NCI-H128 (cell line): ENCODE results near the gene TMEM45B.
"Not testable (repeated sequence)": the region's sequence is repeated elsewhere in the genome, so short reads cannot be mapped to it uniquely, and the experiment has no call there.

Experiments
- DNase-seq: peaks from one replicate; lab custom pipeline; 2025; ENCODE audit not compliant: unreplicated experiment; lab: John Stamatoyannopoulos, UW

The TMEM45B gene

DNA sequence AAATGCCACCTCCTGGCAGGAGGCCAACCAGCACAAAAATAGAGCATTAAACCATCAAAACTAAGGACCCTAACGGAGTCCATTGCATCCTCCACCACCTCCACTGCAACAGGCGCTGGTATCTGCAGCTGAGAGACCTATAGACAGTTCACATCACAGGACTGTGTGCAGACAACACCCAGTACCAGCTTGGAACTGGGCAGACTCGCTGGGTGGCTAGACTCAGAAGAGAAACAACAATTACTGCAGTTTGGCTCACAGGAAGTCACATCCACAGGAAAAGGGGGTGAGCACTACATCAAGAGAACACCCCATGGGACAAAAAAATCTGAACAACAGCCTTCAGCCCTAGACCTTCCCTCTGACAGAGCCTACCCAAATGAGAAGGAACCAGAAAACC is 11.6 kb upstream of the TMEM45B start:
- DNase-seq = no peak

DNA sequence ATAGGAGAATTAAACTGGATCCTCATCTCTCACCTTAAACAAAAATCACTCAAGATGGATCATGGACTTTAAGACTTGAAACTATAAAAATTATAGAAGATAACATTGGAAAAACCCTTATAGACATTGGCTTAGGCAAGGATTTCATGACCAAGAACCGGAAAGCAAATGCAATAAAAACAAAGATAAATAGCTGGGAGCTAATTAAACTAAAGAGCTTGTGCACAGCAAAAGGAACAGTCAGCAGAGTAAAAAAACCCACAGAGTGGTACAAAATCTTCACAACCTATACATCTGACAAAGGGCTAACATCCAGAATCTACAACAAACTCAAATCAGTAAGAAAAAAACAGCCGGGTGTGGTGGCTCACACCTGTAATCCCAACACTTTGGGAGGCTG is 7.4 kb upstream of the TMEM45B start:
- not testable (repeated sequence) for DNase-seq

DNA sequence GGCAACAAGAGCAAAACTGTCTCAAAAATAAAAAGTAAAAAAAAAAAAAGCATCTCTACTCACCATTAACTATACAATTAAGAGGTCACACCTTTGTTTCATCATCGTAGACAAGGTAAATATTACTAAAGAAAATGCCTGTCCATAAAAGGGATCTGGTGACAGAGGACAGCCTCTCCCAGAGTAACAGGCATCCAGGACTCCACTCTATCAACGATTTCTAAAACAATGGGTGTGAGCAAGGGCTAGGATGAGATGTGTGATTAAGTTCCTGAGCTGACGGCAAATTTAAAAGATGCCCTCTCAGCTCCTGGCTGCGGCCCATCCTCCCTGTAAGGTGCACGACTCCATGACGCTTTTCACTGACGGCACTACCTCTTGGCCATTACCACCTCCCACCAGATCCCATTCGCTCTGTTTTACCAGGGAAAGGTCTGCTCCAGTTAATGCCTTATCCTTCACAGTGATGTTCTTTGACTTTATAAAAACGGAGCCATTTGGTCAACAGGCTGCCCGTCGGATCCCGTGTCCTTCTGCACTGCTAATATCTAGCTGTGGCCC is 2.3 kb upstream of the TMEM45B start:
- no peak for DNase-seq

DNA sequence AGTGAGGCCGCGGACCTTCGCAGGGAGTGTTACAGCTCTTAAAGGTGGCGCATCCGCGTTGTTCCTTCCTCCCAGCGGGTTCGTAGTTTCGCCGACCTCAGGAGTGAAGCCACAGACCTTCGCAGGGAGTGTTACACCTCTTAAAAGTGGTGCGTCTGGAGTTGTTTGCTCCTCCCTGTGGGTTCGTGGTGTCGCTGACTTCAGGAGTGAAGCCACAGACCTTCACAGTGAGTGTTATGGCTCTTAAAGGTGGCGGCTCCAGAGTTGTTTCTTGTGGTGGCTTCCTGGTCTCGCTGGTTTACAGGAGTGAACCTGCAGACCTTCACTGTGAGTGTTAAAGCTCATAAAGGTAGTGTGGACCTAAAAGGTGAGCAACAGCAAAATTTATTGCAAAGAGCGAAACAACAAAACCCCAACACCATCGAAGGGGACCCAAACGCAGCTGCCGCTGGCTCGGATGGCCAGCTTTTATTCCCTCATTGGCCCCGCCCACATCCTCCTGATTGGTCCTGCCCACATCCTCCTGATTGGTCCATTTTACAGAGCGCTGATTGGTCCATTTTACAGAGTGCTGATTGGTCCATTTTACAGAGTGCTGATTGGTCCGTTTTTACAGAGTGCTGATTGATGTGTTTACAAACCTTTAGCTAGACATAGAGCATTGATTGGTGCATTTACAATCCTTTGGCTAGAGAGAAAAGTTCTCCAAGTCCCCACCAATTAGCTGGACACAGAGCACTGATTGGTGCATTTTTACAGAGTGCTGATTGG is 1.2 kb upstream of the TMEM45B start:
- no peak for DNase-seq

DNA sequence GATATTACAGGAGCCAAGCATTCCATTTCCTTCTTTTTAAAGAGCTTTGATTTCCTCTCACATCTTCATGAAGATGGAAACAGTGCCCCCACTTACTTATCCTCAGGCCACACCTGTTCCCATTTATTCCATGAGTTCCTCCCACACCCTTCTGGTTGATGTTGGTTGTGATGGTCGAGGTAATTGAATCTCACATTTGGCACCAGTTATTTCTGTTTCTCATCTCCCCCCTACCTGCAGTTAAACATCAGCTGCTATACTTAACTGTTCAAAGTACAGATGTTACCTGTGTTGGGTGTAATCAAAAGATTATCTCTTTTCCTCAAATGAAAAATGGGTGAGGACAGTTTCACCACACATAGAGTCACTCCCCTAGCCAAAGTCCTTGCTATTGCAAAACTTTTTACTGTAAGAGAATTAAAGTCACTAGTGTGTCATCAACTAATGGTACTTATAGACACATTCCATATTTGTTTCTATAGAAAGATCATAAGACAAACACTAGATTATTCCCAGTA is 1.9 kb downstream of the TMEM45B start:
- DNase-seq = no peak

DNA sequence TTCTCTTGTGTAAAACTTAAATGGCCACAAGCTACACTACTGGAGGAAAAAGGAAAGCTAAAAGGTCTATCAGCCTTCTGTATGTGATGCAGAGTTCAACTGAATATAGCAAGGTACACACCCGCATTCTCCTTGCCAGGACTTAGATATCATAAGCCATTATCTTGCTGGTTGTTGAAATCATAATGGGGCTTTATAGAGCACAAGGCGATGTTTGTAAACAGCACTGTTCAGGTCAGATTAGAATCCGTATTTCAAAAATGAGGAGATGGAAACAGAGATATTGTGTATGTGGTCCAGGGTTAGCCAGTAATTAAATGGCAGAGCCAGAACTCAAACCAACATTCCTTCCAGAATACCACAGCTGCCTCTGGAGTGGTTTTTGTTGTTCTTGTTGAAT is 2.6 kb downstream of the TMEM45B start:
- DNase-seq = not testable (repeated sequence)

DNA sequence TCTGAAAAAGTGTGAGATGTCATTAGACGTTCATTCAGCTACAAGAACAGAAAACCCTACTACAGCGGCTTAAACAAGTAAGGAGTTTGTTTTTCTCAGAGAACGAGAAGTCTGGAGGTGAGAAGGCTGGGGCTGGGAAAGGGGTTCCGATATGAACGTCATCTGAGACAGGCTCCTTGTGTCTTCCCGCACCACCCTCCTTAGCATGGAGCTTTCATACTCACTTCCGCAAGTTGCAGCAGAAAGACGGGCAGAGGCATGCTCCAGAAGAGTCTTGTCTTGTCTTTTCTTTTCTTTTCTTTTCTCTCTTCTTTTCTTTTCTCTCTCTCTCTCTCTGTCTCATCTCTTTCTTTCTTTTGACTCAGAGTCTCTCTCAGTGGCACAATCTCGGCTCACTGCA is 3.6 kb downstream of the TMEM45B start:
- DNase-seq = no peak

DNA sequence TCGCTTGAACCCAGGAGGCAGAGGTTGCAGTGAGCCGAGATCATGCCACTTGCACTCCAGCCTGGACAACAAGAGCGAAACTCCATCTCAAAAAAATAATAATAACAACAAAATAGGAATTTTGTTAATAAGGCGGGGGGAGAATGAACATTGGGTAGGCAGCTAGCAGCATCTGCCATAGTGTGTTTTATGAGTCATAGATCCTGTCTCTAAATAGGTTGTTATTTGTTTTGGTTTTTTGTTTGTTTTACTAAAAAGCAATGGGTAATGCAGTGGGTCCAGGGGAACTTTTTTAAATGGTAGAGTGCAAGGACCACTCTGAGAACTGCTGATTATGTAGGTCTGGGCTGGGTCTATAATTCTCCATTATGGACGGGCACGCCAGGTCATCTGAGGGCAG is 4.6 kb downstream of the TMEM45B start:
- DNase-seq = not testable (repeated sequence)

DNA sequence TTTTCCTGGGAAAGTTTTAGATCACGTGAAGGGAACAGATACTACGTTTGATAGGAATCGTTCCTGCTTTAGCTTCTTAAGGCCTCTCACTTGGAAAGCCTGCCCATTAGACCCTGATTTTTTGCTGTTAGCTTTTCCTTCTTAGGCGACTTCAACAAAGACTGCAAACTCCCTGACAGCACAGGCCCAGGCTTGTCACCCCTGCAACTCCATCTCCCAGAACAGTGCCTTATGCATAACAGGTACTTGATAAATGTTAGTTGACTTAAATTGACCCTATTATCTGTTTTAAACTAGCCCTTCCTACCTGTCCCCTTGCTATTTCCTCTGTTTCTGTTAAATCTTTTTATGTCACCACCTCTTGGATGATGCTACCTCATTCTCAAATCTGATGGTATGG is 7.6 kb downstream of the TMEM45B start:
- DNase-seq = not testable (repeated sequence)

DNA sequence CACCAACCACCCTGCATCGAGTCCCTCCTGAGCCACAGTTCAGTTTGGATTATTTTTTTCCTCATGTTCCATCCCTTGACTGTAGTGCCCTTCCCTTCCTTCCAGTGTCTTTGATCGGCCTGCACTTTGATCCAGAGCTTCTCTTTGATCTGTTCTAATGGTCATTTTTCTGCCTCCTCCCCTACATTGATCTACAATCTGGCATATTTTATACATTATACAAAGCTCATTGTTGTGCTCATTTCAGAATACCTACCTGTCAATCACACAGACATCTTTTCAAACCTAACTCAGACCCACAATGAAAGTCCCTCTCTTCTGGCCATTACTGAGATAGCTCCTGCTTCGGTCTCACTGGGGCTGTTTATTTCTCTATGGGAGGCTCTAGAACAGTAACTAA is 8.2 kb downstream of the TMEM45B start:
- DNase-seq = not testable (repeated sequence)

DNA sequence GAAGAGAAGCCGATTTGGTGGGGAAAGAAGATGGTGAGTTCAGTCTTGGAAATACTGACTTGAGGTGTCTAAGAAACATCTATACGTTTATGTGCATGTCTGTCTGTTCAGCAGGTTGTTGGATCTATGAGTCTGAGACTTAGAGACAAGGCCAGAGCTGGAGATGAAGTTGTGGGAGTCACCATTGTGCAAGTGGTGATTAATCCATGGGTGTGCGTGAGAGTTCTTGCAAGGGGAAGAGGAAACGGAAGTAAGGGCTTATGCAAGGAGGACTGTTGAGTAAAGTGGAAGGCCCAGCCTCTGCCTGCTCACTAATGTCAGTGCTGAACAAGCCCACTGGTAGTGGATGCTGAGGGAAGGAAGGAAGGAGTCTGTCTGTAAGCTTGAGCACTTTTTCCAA is 9.7 kb downstream of the TMEM45B start:
- DNase-seq = no peak

DNA sequence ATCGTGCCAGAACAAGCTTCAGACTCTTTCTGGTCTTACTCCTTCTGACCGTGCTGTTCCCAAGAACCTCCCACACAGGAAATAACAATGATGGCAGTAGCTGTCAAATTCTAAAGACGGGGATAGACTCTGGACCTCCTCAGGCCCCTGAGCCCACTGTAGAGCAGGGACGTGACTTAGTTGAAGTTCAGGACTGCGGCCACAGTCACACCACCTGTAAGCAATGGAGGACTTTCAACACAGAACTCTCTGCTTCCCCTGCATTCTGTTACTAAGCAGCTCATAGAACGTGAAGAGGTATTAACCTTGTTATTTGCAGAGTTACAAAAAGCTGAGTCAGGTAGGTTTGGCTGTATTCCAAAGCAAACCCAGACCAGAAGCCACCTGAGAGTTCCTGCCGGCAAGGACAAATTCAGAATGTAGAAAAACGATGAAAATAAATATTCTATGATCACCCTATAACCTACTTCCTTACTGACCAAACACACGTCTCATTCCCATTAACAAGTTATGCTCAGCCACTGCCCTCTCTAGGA is 12.7 kb downstream of the TMEM45B start:
- no peak for DNase-seq

DNA sequence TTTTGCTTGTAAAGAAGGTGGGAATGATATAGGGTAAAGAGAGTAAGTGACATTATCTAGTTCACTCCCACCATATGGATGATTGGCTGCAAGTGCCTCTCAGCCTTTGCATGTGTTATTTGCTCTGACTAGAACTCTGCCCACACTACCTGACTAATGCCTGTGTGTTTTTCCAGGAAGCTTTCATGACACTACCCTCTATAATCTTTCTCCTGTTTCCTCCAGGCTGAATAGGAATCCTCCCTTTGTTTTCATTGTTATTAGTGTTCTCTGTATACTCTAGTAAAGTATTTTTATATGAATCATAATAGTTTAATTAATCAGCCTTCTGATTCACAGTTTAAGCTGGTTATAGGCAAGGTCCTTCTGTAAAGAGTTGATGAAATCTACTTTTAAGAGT is 13.8 kb downstream of the TMEM45B start:
- DNase-seq = not testable (repeated sequence)

DNA sequence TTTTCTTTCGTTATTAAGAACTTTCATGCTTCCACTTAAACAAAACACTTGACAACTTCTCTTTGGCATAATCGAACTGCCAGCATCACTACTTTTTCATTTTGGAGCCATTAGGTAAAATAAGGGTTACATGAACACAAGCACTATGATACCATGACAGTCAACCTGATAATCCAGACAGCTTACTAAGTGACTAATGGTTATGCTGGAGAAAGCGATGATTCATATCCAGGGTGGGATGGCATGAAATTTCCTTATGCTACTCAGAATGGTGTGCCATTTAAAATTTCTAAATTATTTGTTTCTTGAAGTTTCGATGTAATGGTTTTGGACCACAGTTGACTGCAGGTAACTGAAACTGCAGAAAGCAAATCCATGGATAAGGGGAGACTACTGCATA is 15.6 kb downstream of the TMEM45B start:
- not testable (repeated sequence) for DNase-seq

DNA sequence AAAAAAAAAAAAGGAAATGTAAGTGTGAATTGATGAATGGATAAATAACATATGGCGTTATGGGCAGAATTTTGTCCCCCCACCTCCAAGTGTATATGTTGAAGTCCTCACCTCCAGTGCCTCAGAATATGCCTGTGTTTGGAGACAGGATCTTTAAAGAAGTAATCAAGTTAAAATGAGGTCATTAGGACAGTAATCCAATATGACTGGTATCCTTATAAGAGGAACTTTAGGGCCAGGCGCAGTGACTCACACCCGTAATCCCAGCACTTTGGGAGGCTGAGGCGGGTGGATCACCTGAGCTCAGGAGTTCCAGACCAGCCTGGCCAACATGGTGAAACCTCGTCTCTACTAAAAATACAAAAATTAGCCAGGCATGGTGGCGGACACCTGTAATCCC is 17.6 kb downstream of the TMEM45B start:
- not testable (repeated sequence) for DNase-seq

DNA sequence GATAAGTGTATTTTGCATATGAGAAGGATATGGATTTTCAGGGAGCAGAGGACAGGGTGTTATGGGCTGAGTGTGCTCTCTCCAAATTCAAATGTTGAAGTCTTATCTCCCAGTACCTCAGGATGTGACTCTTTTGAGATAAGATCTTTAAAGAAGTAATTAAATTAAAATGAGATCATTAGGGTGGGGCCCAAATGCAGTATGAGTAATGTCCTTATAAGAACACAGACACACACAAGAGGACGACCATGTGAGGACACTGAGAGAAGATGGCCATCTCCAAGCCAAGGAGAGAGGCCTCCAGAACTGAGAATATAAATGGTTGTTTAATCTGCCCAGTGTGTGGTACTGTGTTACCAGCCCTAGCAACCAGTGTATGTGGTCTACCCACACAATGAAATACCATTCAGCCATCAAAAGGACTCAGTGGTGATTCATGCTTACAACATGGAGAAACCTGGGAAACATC is 20.8 kb downstream of the TMEM45B start:
- not testable (repeated sequence) for DNase-seq

DNA sequence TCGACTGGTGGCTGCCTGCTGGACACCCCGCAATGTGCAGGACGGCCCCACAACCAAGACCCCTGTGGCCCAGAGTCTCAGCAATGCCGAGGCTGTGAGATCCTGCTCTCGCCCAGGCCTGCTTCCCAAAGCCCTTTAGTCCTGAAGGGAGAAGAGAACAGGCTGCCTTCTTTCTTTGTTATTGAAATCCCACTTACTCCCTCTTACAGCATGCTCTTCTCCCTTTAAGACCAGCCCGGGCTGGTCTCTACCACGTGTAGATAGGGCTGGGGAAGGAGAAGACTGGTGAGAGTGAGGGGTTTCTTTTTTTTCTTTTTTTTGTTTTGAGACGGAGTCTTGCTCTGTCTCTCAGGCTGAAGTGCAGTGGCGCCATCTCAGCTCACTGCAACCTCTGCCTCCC is 21.3 kb downstream of the TMEM45B start:
- DNase-seq = no peak

DNA sequence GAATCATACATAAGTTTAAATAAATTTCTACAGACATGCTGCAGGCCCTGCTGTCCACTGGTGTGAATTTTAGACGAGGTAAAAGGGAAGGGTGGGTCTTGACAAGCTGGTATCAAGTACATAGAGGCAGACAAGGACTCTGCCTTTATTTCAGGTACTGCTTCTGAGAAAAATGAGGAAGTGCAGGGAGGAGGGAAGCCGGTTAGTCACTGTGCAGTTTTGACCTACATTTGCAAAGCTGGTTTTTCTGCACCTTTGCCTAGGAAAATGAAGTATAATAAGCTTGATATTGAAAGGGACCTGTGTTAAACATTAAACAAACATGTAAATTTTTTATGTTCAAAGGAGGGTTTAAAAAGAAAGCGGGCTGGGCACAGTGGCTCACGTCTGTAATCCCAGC is 24.6 kb downstream of the TMEM45B start:
- DNase-seq = no peak

DNA sequence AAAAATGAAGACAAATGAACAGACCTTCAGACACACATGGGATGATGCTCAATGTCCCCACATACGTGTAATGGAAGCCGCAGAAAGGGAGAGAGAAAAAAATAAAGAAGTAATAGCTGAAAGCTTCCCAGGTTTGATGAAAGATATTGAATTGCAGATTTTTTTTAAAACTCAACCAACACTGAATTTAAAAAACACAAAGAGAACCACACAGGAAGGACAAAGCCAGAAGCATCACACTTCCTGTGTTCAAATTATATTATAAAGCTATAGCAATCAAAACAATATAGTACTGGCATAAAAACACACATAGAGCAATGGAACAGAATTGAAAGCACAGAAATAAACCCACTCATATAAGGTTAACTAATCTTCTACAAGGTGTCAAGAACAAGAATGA is 26.5 kb downstream of the TMEM45B start:
- no peak for DNase-seq

DNA sequence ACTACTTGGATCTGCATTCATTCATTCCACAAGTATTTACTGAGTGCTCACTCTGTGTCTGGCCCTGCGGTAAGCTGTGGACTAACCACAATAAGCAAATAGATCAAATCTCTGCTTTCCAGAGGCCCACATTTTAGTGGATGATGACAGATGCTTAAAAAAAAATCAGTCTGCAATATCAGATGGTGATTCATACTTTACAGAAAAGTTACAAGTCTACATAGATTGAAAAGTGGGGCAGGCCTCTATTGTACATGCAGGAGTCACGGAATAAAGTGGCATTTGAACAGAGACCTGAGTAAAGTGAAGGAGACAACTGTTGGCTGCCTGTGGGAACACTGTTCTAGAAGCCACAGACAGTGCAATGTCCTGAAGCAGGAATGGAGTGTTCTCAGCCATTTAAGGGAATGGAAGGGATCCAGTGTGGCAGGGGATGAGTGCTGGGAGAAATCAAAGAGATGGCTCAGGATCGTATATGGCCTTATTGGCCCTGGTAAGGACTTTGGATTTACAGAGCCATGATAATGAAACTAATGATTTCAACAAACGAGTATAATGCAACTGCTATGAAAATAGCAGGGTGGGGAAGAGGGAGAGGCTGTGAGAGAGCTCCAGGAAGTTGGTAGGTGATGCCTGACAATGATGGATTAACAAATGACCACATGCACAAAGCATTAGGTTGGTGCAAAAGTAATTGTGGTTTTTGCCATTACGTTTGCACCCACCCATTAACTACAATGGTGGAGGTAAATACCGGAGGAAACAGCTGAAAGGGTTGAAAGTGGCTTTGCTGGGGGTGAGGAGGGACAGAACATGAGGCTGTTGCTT is 31.1 kb downstream of the TMEM45B start:
- DNase-seq = no peak

DNA sequence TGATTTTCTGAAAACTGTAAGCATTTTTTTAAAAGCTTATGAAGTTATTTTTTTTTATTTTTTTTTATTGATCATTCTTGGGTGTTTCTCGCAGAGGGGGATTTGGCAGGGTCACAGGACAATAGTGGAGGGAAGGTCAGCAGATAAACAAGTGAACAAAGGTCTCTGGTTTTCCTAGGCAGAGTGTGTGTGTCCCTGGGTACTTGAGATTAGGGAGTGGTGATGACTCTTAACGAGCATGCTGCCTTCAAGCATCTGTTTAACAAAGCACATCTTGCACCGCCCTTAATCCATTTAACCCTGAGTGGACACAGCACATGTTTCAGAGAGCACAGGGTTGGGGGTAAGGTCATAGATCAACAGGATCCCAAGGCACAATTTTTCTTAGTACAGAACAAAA is 31.7 kb downstream of the TMEM45B start:
- not testable (repeated sequence) for DNase-seq
